ENCODE measurements around the gene ETNPPL. TPM values are rescaled to one million over a fixed set of nuclear protein-coding genes. Genes with fewer than 3 reads are reported as not detected.

The ETNPPL gene
- not detected for total RNA-seq

- no peak for TF ChIP-seq CTCF (IDR thresholded peaks at IDR 0.05; ENCODE audit: low read depth)
These were observed at the start of gene ETNPPL for GRCh38 chr4:108762559-108763225. Gene ETNPPL, minus strand, starts transcription at chr4:108763053. Its CDS starts 155 bp downstream, at chr4:108762898.

- TF ChIP-seq CTCF (IDR thresholded peaks at IDR 0.05; ENCODE audit: low read depth): no peak
These were observed 48.6 kb upstream of the ETNPPL start for GRCh38 chr4:108811486-108811885.

DNA sequence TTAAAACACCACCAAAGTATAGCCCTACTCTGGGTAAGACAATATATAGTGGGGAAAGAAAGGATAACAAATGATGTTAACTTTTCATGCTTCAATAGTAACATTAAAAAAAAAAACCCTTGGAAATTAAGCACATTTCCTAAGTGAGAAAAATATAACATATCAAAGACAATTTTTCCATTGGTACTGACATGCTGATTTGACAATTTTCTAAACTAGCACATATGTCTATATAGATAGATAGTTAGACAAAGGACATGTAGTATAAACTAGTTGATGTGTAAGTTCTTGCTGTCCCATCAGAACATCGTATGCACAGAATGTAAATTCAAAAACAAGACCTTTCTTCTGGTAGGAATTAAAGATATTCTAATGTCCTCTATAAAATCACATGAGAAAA lies 47.2 kb upstream of the ETNPPL start:
- no peak for TF ChIP-seq CTCF (IDR thresholded peaks at IDR 0.05; ENCODE audit: low read depth)

DNA sequence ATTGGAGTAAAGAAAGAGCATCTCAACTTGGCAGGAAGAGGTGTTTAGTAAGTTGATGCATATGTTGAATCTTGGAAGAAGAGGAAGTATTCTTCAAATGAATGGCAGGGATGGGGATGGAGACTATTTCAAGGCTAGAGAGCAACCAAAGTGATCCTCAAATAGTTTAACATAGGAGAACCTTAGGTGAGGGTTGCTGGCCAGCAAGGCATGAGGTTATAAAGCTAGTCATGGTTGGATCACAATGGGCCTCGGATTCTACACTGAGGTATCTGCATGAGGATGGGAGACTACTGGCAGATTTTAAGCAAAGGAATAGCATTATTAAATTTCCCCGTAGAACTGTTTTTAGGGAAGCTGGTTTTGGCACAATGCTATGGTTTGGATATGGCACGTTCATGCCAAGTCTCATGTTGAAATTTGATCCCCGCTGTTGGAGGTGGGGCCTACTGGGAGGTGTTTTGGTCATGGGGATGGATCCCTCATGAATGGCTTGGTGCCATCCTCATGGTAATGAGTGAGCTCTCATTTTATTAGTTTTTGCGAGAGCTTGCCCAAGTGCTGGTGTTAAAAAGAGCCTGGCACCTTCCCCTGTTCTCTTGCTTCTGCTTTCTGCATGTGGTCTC lies 41.9 kb upstream of the ETNPPL start:
- TF ChIP-seq CTCF (IDR thresholded peaks at IDR 0.05; ENCODE audit: low read depth): no peak

- TF ChIP-seq CTCF (IDR thresholded peaks at IDR 0.05; ENCODE audit: low read depth): no peak
These were observed 36.5 kb upstream of the ETNPPL start for GRCh38 chr4:108799306-108799705.

DNA sequence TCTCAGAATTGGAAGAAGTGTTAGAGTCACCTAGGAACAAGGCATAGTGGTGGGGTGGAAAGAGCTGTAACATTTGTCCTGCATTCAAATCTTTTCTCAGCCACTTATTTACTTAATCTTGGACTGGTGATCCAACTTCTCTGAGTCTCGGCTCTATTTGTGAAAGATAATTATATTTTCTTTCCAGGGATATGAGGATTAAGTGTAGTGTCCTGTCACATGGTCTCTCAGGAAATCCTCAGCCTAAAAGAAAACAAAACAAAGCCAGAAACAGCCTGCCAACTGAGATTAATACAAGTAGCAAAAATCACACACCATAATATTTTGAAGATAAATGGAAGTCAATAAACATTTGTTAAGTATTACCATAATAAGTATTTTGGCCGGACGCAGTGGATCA lies 33.3 kb upstream of the ETNPPL start:
- no peak for TF ChIP-seq CTCF (IDR thresholded peaks at IDR 0.05; ENCODE audit: low read depth)

DNA sequence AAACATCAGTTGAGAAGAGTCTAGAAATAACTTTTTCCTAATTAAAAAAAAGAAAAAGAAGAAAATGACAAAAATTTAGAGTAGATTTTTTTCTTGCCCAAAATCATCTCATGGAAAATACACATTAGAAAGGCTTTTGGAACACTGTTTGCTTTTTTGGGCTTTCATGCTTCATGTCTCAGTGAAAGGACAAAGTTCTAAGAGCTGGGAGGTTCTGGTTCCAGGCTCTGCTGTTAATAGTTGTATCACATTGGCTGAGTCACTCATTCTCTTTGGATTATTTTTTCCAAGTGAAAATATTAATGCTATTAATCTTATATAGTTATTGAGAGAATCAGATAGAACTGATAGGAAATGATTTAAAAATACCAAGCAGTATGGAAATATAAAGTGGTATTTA lies 32.9 kb upstream of the ETNPPL start:
- TF ChIP-seq CTCF (IDR thresholded peaks at IDR 0.05; ENCODE audit: low read depth): no peak
